Endothelial cell (in vitro differentiated cells): ENCODE data around the gene SUPT3H. TPM values are rescaled to one million over a fixed set of nuclear protein-coding genes. Genes with fewer than 3 reads are reported as not detected.
"Not testable (repeated sequence)": the region's sequence is repeated elsewhere in the genome, so short reads cannot be mapped to it uniquely, and the experiment has no call there.

Experiments
- DNase-seq: peaks from one replicate; pipeline ENCODE4 v3.0.0; 2021; ENCODE audit warnings: low spot score
- H3K27ac Mint-ChIP-seq: one replicate; pipeline ENCODE4 v1.8.0; 2021; ENCODE audit warnings: mixed read lengths, inconsistent platforms; ENCODE audit not compliant: unreplicated experiment
- H3K27me3 Mint-ChIP-seq: one replicate; pipeline ENCODE4 v1.8.0; 2021; ENCODE audit warnings: mild to moderate bottlenecking, moderate library complexity, mixed read lengths, inconsistent platforms; ENCODE audit not compliant: unreplicated experiment
- H3K36me3 Mint-ChIP-seq: one replicate; pipeline ENCODE4 v1.8.0; 2021; ENCODE audit warnings: mild to moderate bottlenecking, low read depth, mixed read lengths, inconsistent platforms; ENCODE audit not compliant: unreplicated experiment
- H3K4me1 Mint-ChIP-seq: one replicate; pipeline ENCODE4 v1.8.0; 2021; ENCODE audit warnings: mild to moderate bottlenecking, mixed read lengths, inconsistent platforms; ENCODE audit not compliant: unreplicated experiment
- H3K4me3 Mint-ChIP-seq: one replicate; pipeline ENCODE4 v1.8.0; 2021; ENCODE audit warnings: mild to moderate bottlenecking, mixed read lengths, inconsistent platforms; ENCODE audit not compliant: unreplicated experiment
- H3K9me3 Mint-ChIP-seq: one replicate; pipeline ENCODE4 v1.8.0; 2021; ENCODE audit warnings: mixed read lengths, inconsistent platforms; ENCODE audit not compliant: unreplicated experiment
- CTCF ChIP-seq: fragments of 200-600 bp; sonication (generic); IDR thresholded peaks from one replicate; pipeline ENCODE4 v1.5.0; 2021; ENCODE audit warnings: antibody characterized with exemption; ENCODE audit not compliant: unreplicated experiment
- total RNA-seq: library from RNA; stranded (reverse); fragmentation: NEBNext Ultra II Directional; extraction: Animal tissue kit (Norgen Biotek cat#: 25700); gene quantifications from one replicate; pipeline ENCODE4 v1.2.1, GENCODE V29; 2021; ENCODE audit not compliant: unreplicated experiment

Gene SUPT3H
- total RNA-seq, 1 donor from 2014 or later = 28.5 TPM

DNA sequence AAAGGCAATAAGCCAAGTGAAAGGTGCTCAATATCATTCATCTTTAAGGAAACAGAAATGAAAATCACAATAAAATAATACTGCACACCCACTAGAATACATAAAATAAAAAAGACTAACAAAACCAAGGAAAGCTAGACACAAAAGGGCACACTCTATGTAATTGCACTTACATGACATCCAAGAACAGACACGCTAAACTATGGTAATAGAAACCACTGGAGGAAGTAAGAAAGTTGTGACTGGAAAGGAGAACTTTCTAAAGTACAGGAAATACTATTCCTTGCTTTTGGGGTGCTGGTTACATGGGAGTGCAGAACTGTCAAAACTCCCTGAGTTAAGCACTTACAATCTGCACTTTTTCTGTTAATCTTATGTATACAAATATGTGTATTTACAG lies 303.3 kb downstream of the SUPT3H start:
- H3K4me1 Mint-ChIP-seq = no peaks in the 10 kb centered on the region
- DNase-seq = no peak
- H3K4me3 Mint-ChIP-seq = no peak overlapping the region
- peaks cover 4% of the 10 kb centered on the region for H3K36me3 Mint-ChIP-seq
- TF ChIP-seq CTCF = no peak
- no peaks in the 10 kb centered on the region for H3K27me3 Mint-ChIP-seq
- H3K9me3 Mint-ChIP-seq = no peaks in the 10 kb centered on the region
- H3K27ac Mint-ChIP-seq = no peak overlapping the region

DNA sequence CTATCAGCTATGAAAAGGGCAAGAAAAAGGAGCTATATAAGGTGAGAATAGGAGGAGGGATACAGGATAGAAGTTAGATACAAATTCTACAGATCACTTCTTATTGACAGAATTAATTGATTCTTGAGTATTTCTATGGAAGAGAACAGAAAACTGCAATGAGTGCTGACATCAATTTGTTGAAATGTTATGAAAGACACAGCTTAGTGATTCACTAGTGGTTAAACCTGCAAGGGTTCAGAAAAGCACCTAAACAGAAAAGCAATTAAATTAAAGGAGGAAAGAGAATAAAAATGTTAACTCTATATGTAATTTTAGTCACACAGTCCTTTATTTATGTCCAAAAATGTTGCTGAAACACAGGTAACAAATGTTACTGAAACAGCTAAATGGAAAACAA lies 304.0 kb downstream of the SUPT3H start:
- no peak overlapping the region for H3K27ac Mint-ChIP-seq
- no peaks in the 10 kb centered on the region for H3K27me3 Mint-ChIP-seq
- peaks cover 3% of the 10 kb centered on the region for H3K36me3 Mint-ChIP-seq
- H3K4me1 Mint-ChIP-seq = no peaks in the 10 kb centered on the region
- no peak for TF ChIP-seq CTCF
- no peaks in the 10 kb centered on the region for H3K9me3 Mint-ChIP-seq
- no peak overlapping the region for H3K4me3 Mint-ChIP-seq
- DNase-seq = no peak

DNA sequence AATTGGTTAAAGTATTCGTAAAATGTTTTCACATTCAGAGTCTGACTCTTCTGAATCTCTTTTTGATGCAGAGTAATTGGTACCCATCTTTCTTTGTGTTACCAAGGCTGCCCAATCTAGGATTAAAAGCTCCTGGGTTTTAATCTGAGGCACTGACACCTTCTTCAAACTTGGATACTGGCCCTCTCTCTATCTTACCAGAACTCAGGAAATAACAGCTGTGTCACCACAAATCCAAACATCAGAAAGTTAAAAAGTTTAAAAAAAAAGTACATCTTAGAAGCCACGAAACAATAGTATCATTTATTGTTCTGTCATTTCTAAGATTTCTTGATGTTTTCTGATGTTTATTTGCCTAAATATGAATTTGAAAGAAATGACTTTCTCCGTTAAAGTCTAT lies 305.1 kb downstream of the SUPT3H start:
- DNase-seq = no peak
- no peaks in the 10 kb centered on the region for H3K27me3 Mint-ChIP-seq
- no peaks in the 10 kb centered on the region for H3K4me1 Mint-ChIP-seq
- no peak overlapping the region for H3K4me3 Mint-ChIP-seq
- H3K27ac Mint-ChIP-seq = no peak overlapping the region
- TF ChIP-seq CTCF = no peak
- H3K36me3 Mint-ChIP-seq = no peaks in the 10 kb centered on the region
- no peaks in the 10 kb centered on the region for H3K9me3 Mint-ChIP-seq

- Mint-ChIP-seq H3K4me3 (no peak overlapping the region), H3K27me3 (no peaks in the 10 kb centered on the region), H3K27ac (no peak overlapping the region), H3K4me1 (no peaks in the 10 kb centered on the region), H3K36me3 (no peaks in the 10 kb centered on the region), H3K9me3 (no peaks in the 10 kb centered on the region)
- no peak for DNase-seq
- TF ChIP-seq CTCF = no peak
Measured at GRCh38 chr6:45072016-45072415, 305.7 kb downstream of the SUPT3H start.

- Mint-ChIP-seq H3K36me3 (no peaks in the 10 kb centered on the region), H3K27ac (no peak overlapping the region), H3K4me3 (no peak overlapping the region), H3K9me3 (no peaks in the 10 kb centered on the region), H3K27me3 (no peaks in the 10 kb centered on the region), H3K4me1 (no peaks in the 10 kb centered on the region)
- DNase-seq = no peak
- no peak for TF ChIP-seq CTCF
Measured at GRCh38 chr6:45069091-45069490, 308.6 kb downstream of the SUPT3H start.

- H3K9me3 Mint-ChIP-seq, H3K4me1 Mint-ChIP-seq, H3K27me3 Mint-ChIP-seq, H3K27ac Mint-ChIP-seq, H3K4me3 Mint-ChIP-seq, H3K36me3 Mint-ChIP-seq, DNase-seq: not testable (repeated sequence)
Measured at GRCh38 chr6:45067446-45067845, 310.3 kb downstream of the SUPT3H start.

GRCh38 chr6:45062659-45063058 lies 315.1 kb downstream of the SUPT3H start:
- not testable (repeated sequence) for DNase-seq

More at GRCh38 chr6:45062659-45063058, 315.1 kb downstream of the SUPT3H start:
- not testable (repeated sequence) for H3K9me3 Mint-ChIP-seq, H3K27me3 Mint-ChIP-seq, H3K4me1 Mint-ChIP-seq, H3K36me3 Mint-ChIP-seq, H3K4me3 Mint-ChIP-seq, H3K27ac Mint-ChIP-seq
